Uterus (tissue), 2 donors: ENCODE measurements around the gene ERVK3-1.

ENCODE experiments used
- CTCF ChIP-seq, 4 experiments: fragments of 200-600 bp in 2 of 4; fragments of 450-650 bp in 2 of 4; sonication (generic) in 2 of 4; IDR thresholded peaks; one replicate each; pipeline ENCODE4 v1.5.1; 2016 to 2019; ENCODE audit warnings: antibody characterized with exemption in 4 of 4, mild to moderate bottlenecking in 2 of 4, moderate library complexity in 1 of 4
- POLR2A ChIP-seq, 2 donors: fragments of 450-650 bp; IDR thresholded peaks; one replicate each; pipeline ENCODE4 v1.6.1; 2016; ENCODE audit warnings: antibody characterized with exemption in 2 of 2, mild to moderate bottlenecking in 1 of 2, moderate library complexity in 1 of 2

- TF ChIP-seq CTCF (IDR thresholded peaks at IDR 0.05), result peak in 1 of 4 experiments; percentile 17
- TF ChIP-seq POLR2A (IDR thresholded peaks at IDR 0.05), result peak; percentile 50 to 78
Measured at GRCh38 chr19:58326914-58327726, 21.9 kb downstream of the ERVK3-1 start, which contains the start of gene ZSCAN22.
